Suprapubic skin (tissue), 4 donors: ENCODE measurements around the gene CSMD2. TPM values are rescaled to one million over a fixed set of nuclear protein-coding genes. Genes with fewer than 3 reads are reported as not detected.

ENCODE experiments used
- DNase-seq, 2 donors: peaks; one replicate each; pipeline ENCODE4 v3.0.0-alpha.2; 2019; ENCODE audit warnings: low spot score in 2 of 2
- H3K27ac ChIP-seq: fragments of 200-600 bp; sonication (generic); one replicate; pipeline ENCODE4 v1.5.1; 2019
- H3K27me3 ChIP-seq: fragments of 200-600 bp; sonication (generic); one replicate; pipeline ENCODE4 v1.5.1; 2019
- H3K36me3 ChIP-seq: fragments of 200-600 bp; sonication (generic); one replicate; pipeline ENCODE4 v1.5.1; 2019
- H3K4me1 ChIP-seq: fragments of 200-600 bp; sonication (generic); one replicate; pipeline ENCODE4 v1.5.1; 2019
- H3K4me3 ChIP-seq: fragments of 200-600 bp; sonication (generic); one replicate; pipeline ENCODE4 v1.5.1; 2019; ENCODE audit warnings: mild to moderate bottlenecking
- H3K9me3 ChIP-seq: fragments of 200-600 bp; sonication (generic); one replicate; pipeline ENCODE4 v1.5.1; 2019
- EP300 ChIP-seq: sonication (generic); formaldehyde crosslinking; IDR thresholded peaks from one replicate; pipeline ENCODE4 v1.6.1; 2017; ENCODE audit warnings: antibody characterized with exemption
- POLR2A ChIP-seq, 2 donors: fragments of 450-650 bp; IDR thresholded peaks; one replicate each; pipeline ENCODE4 v1.6.1; 2017; ENCODE audit warnings: antibody characterized with exemption in 2 of 2, mild to moderate bottlenecking in 2 of 2, moderate library complexity in 2 of 2
- POLR2AphosphoS5 ChIP-seq, 3 donors: sonication (generic); formaldehyde crosslinking; IDR thresholded peaks; one replicate each; pipeline ENCODE4 v1.6.1; 2017; ENCODE audit warnings: antibody characterized with exemption in 3 of 3
- WGBS: methylation state at CpG from one replicate; pipeline ENCODE4 v1.1.5; 2018; 5-methylcytosine and 5-hydroxymethylcytosine counted together
- total RNA-seq, 4 donors: library from RNA; depleted of rRNA; stranded (reverse); fragments of >200 nt; gene quantifications; one replicate each; pipeline ENCODE4 v1.1.0, GENCODE V29; 2016
- TF ChIP-seq, protein P1 (sequence below), 2 donors: fragments of 200-600 bp in 1 of 2; fragments of 450-650 bp in 1 of 2; sonication (generic) in 1 of 2; IDR thresholded peaks; one replicate each; pipeline ENCODE4 v1.5.1; 2016 to 2019; ENCODE audit warnings: antibody characterized with exemption in 2 of 2, mild to moderate bottlenecking in 1 of 2, moderate library complexity in 1 of 2

Gene CSMD2
- total RNA-seq, 4 donors from 2014 or later, result 0.08 to 0.55 (median 0.13) TPM

DNA sequence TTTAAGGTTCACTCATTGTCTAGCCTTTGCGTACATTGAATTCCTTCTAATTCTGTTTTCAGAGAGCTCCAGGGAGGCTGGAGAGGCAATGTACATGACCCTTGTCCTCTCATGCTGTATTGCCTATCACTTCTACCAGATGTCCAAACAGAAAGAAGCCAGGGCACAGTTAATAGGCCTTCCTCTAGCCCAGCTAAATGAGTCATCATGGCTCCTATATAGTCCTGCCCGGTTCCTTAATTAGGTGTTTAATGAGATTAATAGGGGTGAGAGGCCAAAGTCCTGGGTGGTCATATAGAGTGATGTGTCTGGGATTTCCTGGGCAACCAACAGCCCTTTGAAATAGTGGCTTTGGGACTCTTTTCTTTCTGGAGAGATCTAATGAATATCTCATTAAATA is 616.3 kb downstream of the CSMD2 start:
- no peak for TF ChIP-seq EP300
- no peak for TF ChIP-seq POLR2A (IDR thresholded peaks at IDR 0.05)
- no peak for TF ChIP-seq POLR2AphosphoS5 (IDR thresholded peaks at IDR 0.05)
- TF ChIP-seq, protein P1, sequence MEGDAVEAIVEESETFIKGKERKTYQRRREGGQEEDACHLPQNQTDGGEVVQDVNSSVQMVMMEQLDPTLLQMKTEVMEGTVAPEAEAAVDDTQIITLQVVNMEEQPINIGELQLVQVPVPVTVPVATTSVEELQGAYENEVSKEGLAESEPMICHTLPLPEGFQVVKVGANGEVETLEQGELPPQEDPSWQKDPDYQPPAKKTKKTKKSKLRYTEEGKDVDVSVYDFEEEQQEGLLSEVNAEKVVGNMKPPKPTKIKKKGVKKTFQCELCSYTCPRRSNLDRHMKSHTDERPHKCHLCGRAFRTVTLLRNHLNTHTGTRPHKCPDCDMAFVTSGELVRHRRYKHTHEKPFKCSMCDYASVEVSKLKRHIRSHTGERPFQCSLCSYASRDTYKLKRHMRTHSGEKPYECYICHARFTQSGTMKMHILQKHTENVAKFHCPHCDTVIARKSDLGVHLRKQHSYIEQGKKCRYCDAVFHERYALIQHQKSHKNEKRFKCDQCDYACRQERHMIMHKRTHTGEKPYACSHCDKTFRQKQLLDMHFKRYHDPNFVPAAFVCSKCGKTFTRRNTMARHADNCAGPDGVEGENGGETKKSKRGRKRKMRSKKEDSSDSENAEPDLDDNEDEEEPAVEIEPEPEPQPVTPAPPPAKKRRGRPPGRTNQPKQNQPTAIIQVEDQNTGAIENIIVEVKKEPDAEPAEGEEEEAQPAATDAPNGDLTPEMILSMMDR (IDR thresholded peaks at IDR 0.05), result no peak
- no peak for DNase-seq
- no peaks in the 10 kb centered on the region for H3K4me1 ChIP-seq
- H3K36me3 ChIP-seq, result no peaks in the 10 kb centered on the region
- WGBS, result 95% methylated on average over 2 of the region's 2 CpGs
- H3K4me3 ChIP-seq, result no peak overlapping the region
- H3K9me3 ChIP-seq, result peaks cover 6% of the 10 kb centered on the region
- peaks cover 11% of the 10 kb centered on the region for H3K27me3 ChIP-seq
- H3K27ac ChIP-seq, result no peak overlapping the region

DNA sequence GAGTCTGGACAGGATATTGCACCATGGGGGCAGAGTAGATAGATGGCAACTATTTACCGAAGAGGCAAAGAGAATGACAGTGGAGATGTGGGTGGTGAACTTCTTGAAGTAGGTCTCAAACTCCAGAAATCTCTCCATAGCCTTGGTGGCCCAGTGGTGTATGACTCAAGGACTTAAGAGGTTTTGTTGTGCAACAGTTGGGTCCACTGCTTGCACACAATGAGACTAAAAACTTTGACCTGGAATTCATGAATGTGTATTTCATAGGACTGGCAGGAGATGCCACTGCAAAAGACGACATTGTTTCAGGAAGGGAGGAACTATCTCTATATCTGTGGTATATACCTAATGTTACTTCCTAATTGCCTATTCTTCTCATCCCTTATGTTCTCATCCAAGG is 616.7 kb downstream of the CSMD2 start:
- H3K27me3 ChIP-seq, result peaks cover 11% of the 10 kb centered on the region
- peaks cover 6% of the 10 kb centered on the region for H3K9me3 ChIP-seq
- TF ChIP-seq, protein P1 (IDR thresholded peaks at IDR 0.05), result no peak
- no peak for TF ChIP-seq POLR2AphosphoS5 (IDR thresholded peaks at IDR 0.05)
- no peak for TF ChIP-seq EP300
- no peak for TF ChIP-seq POLR2A (IDR thresholded peaks at IDR 0.05)
- no peaks in the 10 kb centered on the region for H3K36me3 ChIP-seq
- 92% methylated on average over 2 of the region's 2 CpGs for WGBS
- H3K27ac ChIP-seq, result no peak overlapping the region
- no peak for DNase-seq
- H3K4me1 ChIP-seq, result no peaks in the 10 kb centered on the region
- no peak overlapping the region for H3K4me3 ChIP-seq

DNA sequence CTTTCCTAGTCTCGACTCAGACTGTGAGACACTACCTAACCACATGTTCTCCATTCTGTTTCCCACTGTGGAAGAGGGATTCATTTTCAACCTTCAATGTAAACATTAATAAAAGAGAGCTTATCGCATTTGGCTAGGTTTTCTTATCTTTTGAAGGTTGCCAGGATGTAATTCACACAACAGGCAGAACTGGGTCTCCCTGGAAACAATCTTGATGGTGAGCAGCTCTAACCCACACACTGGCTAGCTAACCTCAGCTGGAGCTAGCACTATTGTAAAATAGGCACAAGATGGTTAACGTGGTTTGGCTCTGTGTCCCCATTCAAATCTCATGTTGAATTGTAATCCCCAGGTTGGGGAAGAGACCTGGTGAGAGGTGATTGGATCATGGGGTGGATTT is 617.5 kb downstream of the CSMD2 start:
- Histone ChIP-seq H3K4me1 (no peaks in the 10 kb centered on the region), H3K27me3 (peaks cover 11% of the 10 kb centered on the region), H3K36me3 (no peaks in the 10 kb centered on the region), H3K4me3 (no peak overlapping the region), H3K27ac (no peak overlapping the region), H3K9me3 (peaks cover 6% of the 10 kb centered on the region)
- DNase-seq, result no peak
- TF ChIP-seq, protein P1 (IDR thresholded peaks at IDR 0.05), result no peak
- no peak for TF ChIP-seq EP300
- TF ChIP-seq POLR2A (IDR thresholded peaks at IDR 0.05), result no peak
- no peak for TF ChIP-seq POLR2AphosphoS5 (IDR thresholded peaks at IDR 0.05)
- WGBS, result 82% methylated on average over 3 of the region's 3 CpGs

DNA sequence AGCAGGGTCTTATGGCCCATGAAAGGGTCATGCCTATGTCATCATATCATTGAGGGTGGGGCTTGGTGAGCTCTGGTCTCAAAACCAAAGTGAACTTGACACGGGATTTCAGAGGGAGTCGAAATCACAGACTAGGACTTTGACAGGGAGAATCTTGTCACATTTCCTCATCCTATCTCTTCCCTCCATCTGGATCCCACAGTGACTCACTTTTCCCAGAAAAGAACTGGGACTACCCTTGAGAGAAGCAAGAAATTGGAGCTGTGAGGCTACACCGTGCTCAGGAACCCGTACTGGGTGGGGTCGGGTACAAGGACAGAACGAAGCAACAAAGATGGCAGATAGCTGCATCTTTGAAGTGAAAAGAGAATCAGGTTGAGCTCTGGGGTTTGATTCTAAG is 623.1 kb downstream of the CSMD2 start:
- no peak for TF ChIP-seq EP300
- TF ChIP-seq POLR2A (IDR thresholded peaks at IDR 0.05), result no peak
- TF ChIP-seq, protein P1 (IDR thresholded peaks at IDR 0.05), result no peak
- TF ChIP-seq POLR2AphosphoS5 (IDR thresholded peaks at IDR 0.05), result no peak
- Histone ChIP-seq H3K4me1 (no peaks in the 10 kb centered on the region), H3K27ac (no peak overlapping the region), H3K4me3 (no peak overlapping the region), H3K27me3 (peaks cover 3% of the 10 kb centered on the region), H3K36me3 (no peaks in the 10 kb centered on the region), H3K9me3 (no peaks in the 10 kb centered on the region)
- 93% methylated on average over 6 of the region's 6 CpGs for WGBS
- no peak for DNase-seq

DNA sequence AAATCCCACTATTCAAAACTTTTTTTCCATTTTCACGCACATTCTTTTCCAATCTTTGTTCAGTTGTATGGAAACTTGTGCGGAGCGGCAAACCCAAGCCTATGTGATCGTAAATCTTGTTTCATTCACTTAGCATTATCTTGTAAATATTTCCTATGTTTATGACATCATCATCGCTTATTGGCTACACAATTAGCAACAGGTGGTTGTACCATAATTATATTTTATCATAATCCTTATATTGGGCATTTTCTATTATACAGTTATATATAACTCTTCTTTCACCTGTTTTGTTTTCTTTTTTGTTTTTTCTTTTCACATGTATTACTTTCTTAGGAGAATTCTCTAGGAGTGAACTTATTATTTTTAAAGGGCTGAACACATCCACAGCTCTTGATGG is 627.1 kb downstream of the CSMD2 start:
- no peak overlapping the region for H3K4me3 ChIP-seq
- DNase-seq, result no peak
- peaks cover 3% of the 10 kb centered on the region for H3K27me3 ChIP-seq
- H3K36me3 ChIP-seq, result no peaks in the 10 kb centered on the region
- H3K9me3 ChIP-seq, result no peaks in the 10 kb centered on the region
- WGBS, result 95% methylated on average over 5 of the region's 5 CpGs
- no peak overlapping the region for H3K27ac ChIP-seq
- no peak for TF ChIP-seq POLR2A (IDR thresholded peaks at IDR 0.05)
- TF ChIP-seq EP300, result no peak
- TF ChIP-seq POLR2AphosphoS5 (IDR thresholded peaks at IDR 0.05), result no peak
- TF ChIP-seq, protein P1 (IDR thresholded peaks at IDR 0.05), result no peak
- H3K4me1 ChIP-seq, result no peaks in the 10 kb centered on the region
